Measurements from ENCODE around the gene VPS54. TPM values are rescaled to one million over a fixed set of nuclear protein-coding genes. Genes with fewer than 3 reads are reported as not detected.

VPS54 gene
- total RNA-seq, 4 donors from 2014 or later, result 14.6 to 28.8 (median 21.8) TPM

DNA sequence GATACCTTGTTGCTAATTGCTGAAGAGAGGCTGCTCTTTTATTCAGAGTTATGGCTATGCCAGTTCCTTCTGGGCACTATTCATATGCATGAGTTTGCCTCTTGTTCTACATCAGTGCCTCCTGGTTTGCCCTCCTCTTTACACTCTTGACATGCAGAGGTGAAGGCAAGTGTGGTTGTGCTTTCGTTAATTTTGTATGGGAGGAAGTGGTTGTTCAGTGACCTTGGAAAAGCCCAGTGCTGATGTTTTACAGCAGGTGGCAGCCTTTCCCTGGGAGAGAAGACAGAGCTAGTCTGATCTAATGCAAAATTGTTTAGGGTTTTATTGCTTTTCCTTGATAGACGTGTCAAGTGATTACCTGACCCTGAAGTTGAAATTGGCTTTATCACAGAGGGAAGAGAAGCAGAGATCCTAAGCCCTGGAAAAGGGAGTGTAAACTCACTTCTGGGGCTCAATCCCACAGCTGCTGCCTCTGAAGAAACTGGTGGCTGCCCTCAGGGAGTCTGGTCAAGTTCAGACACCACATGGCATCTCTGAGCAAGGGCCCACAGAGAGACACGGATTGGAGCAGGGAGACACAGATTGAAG, 30.5 kb upstream of the VPS54 start:
- Histone ChIP-seq H3K36me3 (no peaks in the 10 kb centered on the region), H3K4me1 (peaks cover 4% of the 10 kb centered on the region), H3K27me3 (no peaks in the 10 kb centered on the region), H3K9me3 (no peaks in the 10 kb centered on the region), H3K4me3 (no peak overlapping the region), H3K27ac (no peak overlapping the region)
- TF ChIP-seq EP300 (IDR thresholded peaks at IDR 0.05) (no peak), POLR2AphosphoS5 (IDR thresholded peaks at IDR 0.05) (no peak), POLR2A (IDR thresholded peaks at IDR 0.05) (no peak), CTCF (IDR thresholded peaks at IDR 0.05) (peak; percentile 64 to 76)
- WGBS, result 2% methylated on average over 3 of the region's 3 CpGs
- no peak for DNase-seq (ENCODE audit: low spot score in 2 of 2)

GRCh38 chr2:64045938-64046337, 26.7 kb upstream of the VPS54 start:
- Histone ChIP-seq H3K36me3 (no peaks in the 10 kb centered on the region), H3K27me3 (no peaks in the 10 kb centered on the region), H3K4me3 (no peak overlapping the region), H3K4me1 (peaks cover 3% of the 10 kb centered on the region), H3K9me3 (no peaks in the 10 kb centered on the region), H3K27ac (no peak overlapping the region)
- no peak for DNase-seq (ENCODE audit: low spot score in 2 of 2)
- no peak for TF ChIP-seq POLR2AphosphoS5 (IDR thresholded peaks at IDR 0.05)
- TF ChIP-seq CTCF (IDR thresholded peaks at IDR 0.05), result no peak
- no peak for TF ChIP-seq POLR2A (IDR thresholded peaks at IDR 0.05)
- no peak for TF ChIP-seq EP300 (IDR thresholded peaks at IDR 0.05)
- 89% methylated on average over 2 of the region's 2 CpGs for WGBS

- WGBS, result 66% methylated on average over 3 of the region's 3 CpGs
- TF ChIP-seq CTCF (IDR thresholded peaks at IDR 0.05), result no peak
- TF ChIP-seq POLR2A (IDR thresholded peaks at IDR 0.05), result no peak
- TF ChIP-seq POLR2AphosphoS5 (IDR thresholded peaks at IDR 0.05), result no peak
- TF ChIP-seq EP300 (IDR thresholded peaks at IDR 0.05), result no peak
- DNase-seq (ENCODE audit: low spot score in 2 of 2), result no peak
These were observed 20.9 kb upstream of the VPS54 start for GRCh38 chr2:64040161-64040560.

GRCh38 chr2:64036034-64036705, 16.9 kb upstream of the VPS54 start:
- Histone ChIP-seq H3K9me3 (no peaks in the 10 kb centered on the region), H3K36me3 (no peaks in the 10 kb centered on the region), H3K4me1 (no peaks in the 10 kb centered on the region), H3K27me3 (no peaks in the 10 kb centered on the region), H3K27ac (no peak overlapping the region), H3K4me3 (no peak overlapping the region)
- TF ChIP-seq POLR2AphosphoS5 (IDR thresholded peaks at IDR 0.05), result no peak
- no peak for TF ChIP-seq EP300 (IDR thresholded peaks at IDR 0.05)
- no peak for TF ChIP-seq POLR2A (IDR thresholded peaks at IDR 0.05)
- no peak for TF ChIP-seq CTCF (IDR thresholded peaks at IDR 0.05)
- WGBS, result 77% methylated on average over 5 of the region's 5 CpGs
- no peak for DNase-seq (ENCODE audit: low spot score in 2 of 2)

More at GRCh38 chr2:64040161-64040560, 20.9 kb upstream of the VPS54 start:
- Histone ChIP-seq H3K4me1 (no peaks in the 10 kb centered on the region), H3K4me3 (no peak overlapping the region), H3K27me3 (no peaks in the 10 kb centered on the region), H3K9me3 (no peaks in the 10 kb centered on the region), H3K36me3 (no peaks in the 10 kb centered on the region), H3K27ac (no peak overlapping the region)

- WGBS, result 58% methylated on average over 4 of the region's 4 CpGs
- H3K4me1 ChIP-seq, result no peaks in the 10 kb centered on the region
- H3K27me3 ChIP-seq, result no peaks in the 10 kb centered on the region
- no peak overlapping the region for H3K27ac ChIP-seq
- TF ChIP-seq CTCF (IDR thresholded peaks at IDR 0.05) (no peak), POLR2AphosphoS5 (IDR thresholded peaks at IDR 0.05) (no peak), EP300 (IDR thresholded peaks at IDR 0.05) (no peak), POLR2A (IDR thresholded peaks at IDR 0.05) (no peak)
- no peaks in the 10 kb centered on the region for H3K9me3 ChIP-seq
- DNase-seq (ENCODE audit: low spot score in 2 of 2), result no peak
- no peak overlapping the region for H3K4me3 ChIP-seq
- no peaks in the 10 kb centered on the region for H3K36me3 ChIP-seq
These were observed 16.1 kb upstream of the VPS54 start for GRCh38 chr2:64035072-64035942.

Measured in suprapubic skin (tissue), 4 donors.